Bronchial epithelial cell (primary cell): ENCODE data around the gene MARCHF5. TPM values are rescaled to one million over a fixed set of nuclear protein-coding genes. Genes with fewer than 3 reads are reported as not detected.

Experiments used
- DNase-seq: peaks from one replicate; pipeline ENCODE4 v3.0.0-alpha.2; 2010; ENCODE audit warnings: low read depth
- FAIRE-seq: peaks from 2 replicates; lab custom pipeline; 2011; peaks lifted over from hg19 to GRCh38; lab: Jason Lieb, UNC
- H3K27me3 ChIP-seq: 2 replicates; pipeline ENCODE4 v1.5.1; 2011; ENCODE audit warnings: low read length; ENCODE audit not compliant: control insufficient read depth, insufficient read depth
- H3K36me3 ChIP-seq: 2 replicates; pipeline ENCODE4 v1.5.1; 2011; ENCODE audit warnings: low read length; ENCODE audit not compliant: control insufficient read depth, insufficient read depth
- H3K4me3 ChIP-seq: 2 replicates; pipeline ENCODE4 v1.5.1; 2011; ENCODE audit warnings: mild to moderate bottlenecking, low read depth, low read length, control low read depth
- total RNA-seq: library from RNA; depleted of rRNA; stranded (reverse); fragments of >200 nt; gene quantifications from 2 replicates; pipeline ENCODE4 v1.2.1, GENCODE V29; 2014
- TF ChIP-seq, protein P1 (sequence below): IDR thresholded peaks from 2 replicates; pipeline ENCODE4 v1.5.1; 2011; ENCODE audit warnings: mild to moderate bottlenecking, moderate library complexity, low read length, control low read depth, inconsistent platforms; ENCODE audit not compliant: insufficient read depth, severe bottlenecking

The MARCHF5 gene, protein sequence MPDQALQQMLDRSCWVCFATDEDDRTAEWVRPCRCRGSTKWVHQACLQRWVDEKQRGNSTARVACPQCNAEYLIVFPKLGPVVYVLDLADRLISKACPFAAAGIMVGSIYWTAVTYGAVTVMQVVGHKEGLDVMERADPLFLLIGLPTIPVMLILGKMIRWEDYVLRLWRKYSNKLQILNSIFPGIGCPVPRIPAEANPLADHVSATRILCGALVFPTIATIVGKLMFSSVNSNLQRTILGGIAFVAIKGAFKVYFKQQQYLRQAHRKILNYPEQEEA
- 23.2 and 26.8 TPM in 2 replicates for total RNA-seq

DNA sequence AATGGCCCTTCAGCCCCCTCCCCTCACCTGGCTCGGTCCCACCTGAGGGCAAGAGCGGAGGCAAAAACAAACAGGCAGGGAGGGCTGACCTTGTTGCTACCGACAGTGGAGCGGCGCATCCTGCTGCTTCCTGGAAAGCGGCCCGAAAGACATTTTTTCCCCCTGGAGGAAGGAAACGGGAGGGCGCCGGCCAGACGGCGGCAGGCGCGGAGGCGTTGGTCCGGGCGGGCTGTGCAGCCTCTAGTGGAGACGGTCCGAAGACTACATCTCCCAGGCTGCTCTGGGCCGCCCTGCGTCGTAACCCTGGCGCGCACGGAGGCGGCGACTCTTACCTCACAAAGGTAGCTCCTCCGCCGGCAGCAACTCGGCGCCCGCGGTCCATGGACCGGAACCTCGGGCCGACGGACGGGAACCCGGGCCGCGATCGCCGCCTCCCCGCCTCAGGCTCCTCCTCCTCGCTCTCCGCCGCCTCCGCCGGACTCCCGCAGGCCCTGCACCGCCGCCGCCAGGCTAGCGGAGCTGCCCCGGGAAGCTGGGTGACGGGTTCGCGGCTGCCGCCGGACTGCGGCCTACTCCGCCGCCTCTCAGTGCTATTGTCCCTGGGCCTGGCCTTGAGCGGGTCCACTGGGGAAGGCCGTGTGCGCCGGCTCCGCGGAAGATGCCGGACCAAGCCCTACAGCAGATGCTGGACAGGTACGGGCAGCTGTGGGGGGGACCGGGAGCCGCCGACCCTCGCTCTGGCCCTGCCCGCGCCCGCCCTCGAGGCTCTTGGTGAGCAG is at the start of gene MARCHF5, which contains the start of gene CPEB3:
MARCHF5 (plus strand) TSS at position 331 of the 779 bp plus-strand sequence; CDS start at position 659, 328 bp downstream.
CPEB3 (minus strand) TSS at position 242 of the 779 bp plus-strand sequence. CDS start 50,728 bp downstream, outside the sequence.
- FAIRE-seq (no peak), DNase-seq (peak; percentile 88)
- Histone ChIP-seq H3K4me3 (peak within 1 kb of the TSS; percentile 97), H3K27me3 (no peaks in the 10 kb centered on the region), H3K36me3 (peaks cover 1% of the 10 kb centered on the region)
- TF ChIP-seq, protein P1, sequence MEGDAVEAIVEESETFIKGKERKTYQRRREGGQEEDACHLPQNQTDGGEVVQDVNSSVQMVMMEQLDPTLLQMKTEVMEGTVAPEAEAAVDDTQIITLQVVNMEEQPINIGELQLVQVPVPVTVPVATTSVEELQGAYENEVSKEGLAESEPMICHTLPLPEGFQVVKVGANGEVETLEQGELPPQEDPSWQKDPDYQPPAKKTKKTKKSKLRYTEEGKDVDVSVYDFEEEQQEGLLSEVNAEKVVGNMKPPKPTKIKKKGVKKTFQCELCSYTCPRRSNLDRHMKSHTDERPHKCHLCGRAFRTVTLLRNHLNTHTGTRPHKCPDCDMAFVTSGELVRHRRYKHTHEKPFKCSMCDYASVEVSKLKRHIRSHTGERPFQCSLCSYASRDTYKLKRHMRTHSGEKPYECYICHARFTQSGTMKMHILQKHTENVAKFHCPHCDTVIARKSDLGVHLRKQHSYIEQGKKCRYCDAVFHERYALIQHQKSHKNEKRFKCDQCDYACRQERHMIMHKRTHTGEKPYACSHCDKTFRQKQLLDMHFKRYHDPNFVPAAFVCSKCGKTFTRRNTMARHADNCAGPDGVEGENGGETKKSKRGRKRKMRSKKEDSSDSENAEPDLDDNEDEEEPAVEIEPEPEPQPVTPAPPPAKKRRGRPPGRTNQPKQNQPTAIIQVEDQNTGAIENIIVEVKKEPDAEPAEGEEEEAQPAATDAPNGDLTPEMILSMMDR, result peak; percentile 77

DNA sequence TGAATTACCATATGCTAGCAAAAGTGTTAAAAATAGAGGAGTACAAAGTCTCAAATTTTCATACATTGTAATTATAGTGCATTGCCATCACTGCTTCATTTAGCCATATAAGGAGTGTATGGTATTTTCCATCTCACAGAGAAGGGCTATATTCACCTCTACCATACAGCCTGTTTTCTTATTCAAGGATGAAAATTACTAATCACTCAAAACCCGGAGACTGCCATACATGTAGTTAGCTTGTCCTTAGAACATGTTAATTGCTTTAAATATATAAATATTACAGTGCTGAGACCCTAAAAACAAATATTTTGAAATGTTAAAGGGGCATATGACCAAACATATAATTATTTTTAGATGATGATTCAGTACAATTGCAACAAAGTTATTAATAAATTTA is 49.5 kb upstream of the MARCHF5 start:
- FAIRE-seq, result no peak
- TF ChIP-seq, protein P1, result no peak
- Histone ChIP-seq H3K27me3 (no peaks in the 10 kb centered on the region), H3K4me3 (peak overlapping the region; percentile 81), H3K36me3 (no peaks in the 10 kb centered on the region)
- no peak for DNase-seq

DNA sequence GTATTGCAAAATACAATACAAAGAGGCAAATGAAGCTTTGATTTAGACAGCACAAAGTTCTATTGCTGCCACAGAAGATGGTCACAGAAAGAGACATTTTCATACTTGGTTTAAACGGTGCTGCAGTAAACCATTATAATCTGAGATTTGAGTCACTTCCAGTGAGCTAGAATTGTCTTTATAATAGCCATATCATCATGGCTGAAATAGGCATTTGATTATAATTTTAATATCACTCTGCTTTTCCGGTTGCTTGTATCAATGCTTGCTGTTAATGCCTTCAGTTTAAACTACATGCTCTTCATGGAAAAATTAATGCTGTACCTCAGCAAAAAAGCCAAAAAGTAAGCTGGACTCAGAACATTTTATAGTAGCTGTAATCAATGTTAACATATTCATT is 48.6 kb upstream of the MARCHF5 start:
- TF ChIP-seq, protein P1, result no peak
- DNase-seq (no peak), FAIRE-seq (no peak)
- H3K27me3 ChIP-seq, result no peaks in the 10 kb centered on the region
- no peaks in the 10 kb centered on the region for H3K36me3 ChIP-seq
- H3K4me3 ChIP-seq, result no peak overlapping the region

DNA sequence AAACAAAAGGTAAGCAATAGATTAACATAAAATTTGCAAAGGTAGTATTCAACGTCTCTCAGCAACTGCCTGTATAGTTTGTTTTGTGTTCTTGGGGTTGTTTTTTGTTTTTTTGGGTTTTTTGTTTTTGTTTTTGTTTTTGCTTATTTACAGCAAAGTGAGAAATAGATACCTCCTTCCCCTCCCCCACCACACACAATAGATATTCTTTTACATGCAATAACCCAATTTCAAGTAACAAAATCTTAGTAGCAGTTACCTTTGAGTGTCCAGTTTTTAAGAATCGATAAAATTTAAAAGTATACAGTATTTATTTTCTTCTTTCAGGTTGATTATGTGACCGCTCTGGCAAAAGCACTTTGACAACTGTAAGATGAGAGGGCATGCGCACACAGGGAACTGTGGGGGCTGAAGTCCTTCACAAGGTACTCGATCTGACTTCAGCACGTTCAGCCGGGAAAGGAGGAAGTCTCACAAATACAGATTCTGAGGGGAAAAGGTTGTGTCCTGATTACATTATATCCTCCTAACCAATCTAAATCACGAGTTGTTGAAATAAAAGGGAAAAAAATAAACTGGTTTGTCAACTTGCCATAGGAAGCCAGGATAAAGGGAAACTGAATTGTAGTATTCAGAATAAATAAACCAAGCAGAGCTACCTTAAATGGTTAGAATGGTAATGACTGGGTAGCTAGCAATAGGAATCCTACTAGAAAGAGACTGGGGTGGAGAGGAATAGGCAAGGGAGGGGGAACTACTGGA is 47.9 kb upstream of the MARCHF5 start:
- Histone ChIP-seq H3K36me3 (no peaks in the 10 kb centered on the region), H3K27me3 (no peaks in the 10 kb centered on the region), H3K4me3 (peak overlapping the region; percentile 30)
- TF ChIP-seq, protein P1, result no peak
- DNase-seq, result peak; percentile 68
- no peak for FAIRE-seq

DNA sequence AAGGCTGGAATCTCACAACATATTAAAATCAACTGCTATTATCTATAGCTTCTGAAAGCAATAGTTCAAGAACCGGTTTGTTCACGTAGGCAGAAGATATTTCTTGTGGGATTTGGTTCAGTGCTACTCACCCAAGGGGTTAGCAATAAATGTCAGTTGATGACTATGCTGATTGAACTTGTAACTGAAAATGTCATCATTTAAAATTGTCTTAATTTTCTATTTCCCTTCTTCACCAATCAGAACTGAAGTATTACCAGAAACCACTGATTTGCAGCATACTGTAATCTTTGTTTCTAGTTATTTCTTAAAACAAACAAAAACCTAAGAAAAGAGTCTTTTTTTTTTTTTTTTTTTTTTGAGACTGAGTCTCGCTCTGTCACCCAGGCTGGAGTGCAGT is 46.2 kb upstream of the MARCHF5 start:
- TF ChIP-seq, protein P1, result no peak
- H3K27me3 ChIP-seq, result no peaks in the 10 kb centered on the region

More for the DNA sequence above, 46.2 kb upstream of the MARCHF5 start:
- no peaks in the 10 kb centered on the region for H3K36me3 ChIP-seq
- H3K4me3 ChIP-seq, result no peak overlapping the region
- DNase-seq (no peak), FAIRE-seq (no peak)
